ENCODE measurements around the gene GUCY1B1.

GRCh38 chr4:155789982-155790381, 31.2 kb downstream of the GUCY1B1 start:
- TF ChIP-seq CTCF (IDR thresholded peaks at IDR 0.05) (no peak), POLR2A (IDR thresholded peaks at IDR 0.05) (no peak)

Measured in uterus (tissue), 2 donors.